Breast epithelium (tissue), 3 donors: Measurements from ENCODE around the gene KLF7.

Experiments used
- CTCF ChIP-seq, 3 donors: fragments of 450-650 bp; IDR thresholded peaks; one replicate each; pipeline ENCODE4 v1.5.1; 2016 to 2017; ENCODE audit warnings: antibody characterized with exemption in 3 of 3, mild to moderate bottlenecking in 3 of 3, moderate library complexity in 3 of 3
- POLR2A ChIP-seq: fragments of 450-650 bp; IDR thresholded peaks from one replicate; pipeline ENCODE4 v1.6.1; 2016; ENCODE audit warnings: antibody characterized with exemption, mild to moderate bottlenecking, moderate library complexity
- POLR2AphosphoS5 ChIP-seq, 3 donors: sonication (generic); formaldehyde crosslinking; IDR thresholded peaks; one replicate each; pipeline ENCODE4 v1.6.1; 2017; ENCODE audit warnings: antibody characterized with exemption in 3 of 3

- no peak for TF ChIP-seq CTCF (IDR thresholded peaks at IDR 0.05)
- TF ChIP-seq POLR2A = no peak
- TF ChIP-seq POLR2AphosphoS5 (IDR thresholded peaks at IDR 0.05) = no peak
These were observed 68.5 kb downstream of the KLF7 start for GRCh38 chr2:207097278-207097677.
